Endothelial cell of umbilical vein (primary cell): Measurements from ENCODE around the gene SCO2. TPM values are rescaled to one million over a fixed set of nuclear protein-coding genes. Genes with fewer than 3 reads are reported as not detected.
A peak's percentile ranks its signal among the peaks of the same experiment; 100 is the strongest.

Experiments used
- Bru-seq: library from RNA; stranded (reverse); fragments of 400-500 nt; gene quantifications from one replicate; lab custom pipeline; 2021; lab: Mats Ljungman, UMichigan
- BruChase-seq, 2 experiments: library from RNA; stranded (reverse); fragments of 400-500 nt; gene quantifications; one replicate each; lab custom pipeline; 2021; lab: Mats Ljungman, UMichigan
- BruUV-seq: library from RNA; stranded (reverse); fragments of 400-500 nt; replicated peaks from 2 replicates; lab custom pipeline; 2021; lab: Mats Ljungman, UMichigan
- CTCF ChIA-PET: fragments of 300-600, 350-600 bp; sonication (Branson Sonifier 250); formaldehyde crosslinking; loops from one replicate; lab custom pipeline; 2021; ENCODE audit warnings: antibody characterized with exemption, inconsistent platforms; lab: Charles Lee
- POLR2A ChIA-PET: fragments of 300-600, 350-600 bp; sonication (Branson Sonifier 250); formaldehyde crosslinking; loops from one replicate; lab custom pipeline; 2021; ENCODE audit warnings: antibody characterized with exemption, inconsistent platforms; lab: Charles Lee
- DNase-seq: peaks from one replicate; pipeline ENCODE4 v3.0.0-alpha.2; 2011; ENCODE audit warnings: low read depth, low spot score
- FAIRE-seq: peaks from 2 replicates; lab custom pipeline; 2011; peaks lifted over from hg19 to GRCh38; lab: Jason Lieb, UNC
- H2AFZ ChIP-seq: 2 replicates; pipeline ENCODE4 v1.6.0; 2012; ENCODE audit warnings: low read depth, low read length, control low read depth, inconsistent platforms
- H3K27ac ChIP-seq: 2 replicates; pipeline ENCODE4 v1.5.1; 2011; ENCODE audit warnings: low read depth, mild to moderate bottlenecking, control low read depth, low read length, moderate library complexity; ENCODE audit not compliant: insufficient read depth
- H3K27me3 ChIP-seq, 2 experiments: 2 replicates each; pipeline versions ENCODE4 v1.6.0 to v1.6.1; 2011; ENCODE audit warnings: low read length in 2 of 2, mixed read lengths in 1 of 2; ENCODE audit not compliant: control insufficient read depth in 2 of 2, insufficient read depth in 2 of 2
- H3K36me3 ChIP-seq, 2 experiments: 2 replicates in 1 of 2; 3 replicates in 1 of 2; pipeline ENCODE4 v1.5.1; 2011; ENCODE audit warnings: low read length in 2 of 2, mild to moderate bottlenecking in 1 of 2, moderate library complexity in 1 of 2; ENCODE audit not compliant: control insufficient read depth in 2 of 2, insufficient read depth in 2 of 2; ENCODE audit errors: extremely low read depth in 1 of 2
- H3K4me1 ChIP-seq: 3 replicates; pipeline ENCODE4 v1.5.1; 2011; ENCODE audit warnings: mild to moderate bottlenecking, low read length; ENCODE audit not compliant: control insufficient read depth, insufficient read depth; ENCODE audit errors: extremely low read depth
- H3K4me2 ChIP-seq: 2 replicates; pipeline ENCODE4 v1.6.1; 2011; ENCODE audit warnings: low read length, control low read depth, mixed read lengths; ENCODE audit not compliant: insufficient read depth
- H3K4me3 ChIP-seq, 3 experiments: fragments of 200-600 bp in 1 of 3; sonication (generic), shearing (Covaris generic) in 1 of 3; replicated peaks in 1 of 3; 2 replicates each; pipeline ENCODE4 v1.5.1; 2011 to 2016; ENCODE audit warnings: control low read depth in 3 of 3, low read length in 3 of 3, mild to moderate bottlenecking in 2 of 3, inconsistent platforms in 1 of 3, low read depth in 1 of 3, moderate library complexity in 1 of 3; ENCODE audit not compliant: insufficient read depth in 1 of 3
- H3K79me2 ChIP-seq: 2 replicates; pipeline ENCODE4 v1.6.0; 2012; ENCODE audit warnings: low read length, inconsistent platforms; ENCODE audit not compliant: control insufficient read depth, insufficient read depth
- H3K9ac ChIP-seq: replicated peaks from 2 replicates; pipeline ENCODE3; 2011; ENCODE audit warnings: low read length, control low read depth; ENCODE audit not compliant: insufficient read depth; ENCODE audit errors: extremely low read depth
- H3K9me1 ChIP-seq: replicated peaks from 3 replicates; pipeline ENCODE4 v1.6.0; 2011; ENCODE audit warnings: mild to moderate bottlenecking, low read length; ENCODE audit not compliant: control insufficient read depth, insufficient read depth; ENCODE audit errors: extremely low read depth
- H3K9me3 ChIP-seq: replicated peaks from 2 replicates; pipeline ENCODE4 v1.5.1; 2012; ENCODE audit warnings: low read length, inconsistent platforms; ENCODE audit not compliant: control insufficient read depth, insufficient read depth
- H4K20me1 ChIP-seq: replicated peaks from 2 replicates; pipeline ENCODE3; 2011; ENCODE audit warnings: mild to moderate bottlenecking, low read length; ENCODE audit not compliant: control insufficient read depth, insufficient read depth; ENCODE audit errors: extremely low read depth
- FOS ChIP-seq: IDR thresholded peaks from 2 replicates; pipeline ENCODE4 v1.6.1; 2011; ENCODE audit warnings: mild to moderate bottlenecking, low read length, moderate library complexity, borderline replicate concordance; ENCODE audit not compliant: insufficient read depth
- MYC ChIP-seq: IDR thresholded peaks from one replicate; pipeline ENCODE4 v1.6.1; 2011; ENCODE audit warnings: mild to moderate bottlenecking, low read depth, low read length
- POLR2A ChIP-seq: IDR thresholded peaks from 2 replicates; pipeline ENCODE4 v1.6.1; 2012; ENCODE audit warnings: low read depth, mild to moderate bottlenecking, control low read depth, low read length
- POLR2AphosphoS5 ChIP-seq: IDR thresholded peaks from 2 replicates; pipeline ENCODE4 v1.6.1; 2012; ENCODE audit warnings: low read depth, mild to moderate bottlenecking, control low read depth, low read length, moderate library complexity; ENCODE audit not compliant: insufficient read depth
- dilution Hi-C: fragments of 300-500 bp; cut with MboI; formaldehyde crosslinking; loops from one replicate; pipeline ENCODE4 v1.15.0; 2019; ENCODE audit warnings: low sequenced_read_pairs; ENCODE audit not compliant: extremely low pct_ligation_motif_present
- intact Hi-C: fragments of 100-400 bp; cut with micrococcal nuclease; formaldehyde crosslinking; loops from one replicate; pipeline ENCODE4 v1.10.0; 2022
- long read RNA-seq: library from polyadenylated mRNA; stranded (forward); transcript quantifications from one replicate; pipeline ENCODE4 v2.0.0, GENCODE V29; 2021
- polyA minus RNA-seq, 3 experiments: library from RNA; depleted of rRNA, polyadenylated mRNA; stranded (reverse); fragments of >200 nt; gene quantifications; 1 replicate in 1 of 3; 2 replicates in 2 of 3; pipeline ENCODE4 v1.2.3, GENCODE V29; 2011
- polyA plus RNA-seq, 4 experiments: library from polyadenylated mRNA; depleted of rRNA in 3 of 4; stranded (reverse) in 3 of 4; unstranded in 1 of 4; fragments of >200 nt; gene quantifications; 2 replicates each; pipeline versions ENCODE4 v1.2.1 to v1.2.3, GENCODE V29; 2011 to 2012; ENCODE audit warnings: missing spikeins in 1 of 4
- total RNA-seq: library from RNA; stranded (reverse); gene quantifications from 2 replicates; pipeline ENCODE4 v1.2.3, GENCODE V29; 2021
- TF ChIP-seq, protein P1 (sequence below): IDR thresholded peaks from 2 replicates; pipeline ENCODE4 v1.6.1; 2011; ENCODE audit not compliant: insufficient read depth, insufficient read length
- TF ChIP-seq, protein P2 (sequence below), 2 donors: IDR thresholded peaks; 1 replicate in 1 of 2; 2 replicates in 1 of 2; pipeline ENCODE4 v1.5.1; 2011; ENCODE audit warnings: low read length in 2 of 2, mild to moderate bottlenecking in 2 of 2, moderate library complexity in 2 of 2, control low read depth in 1 of 2, inconsistent platforms in 1 of 2, low read depth in 1 of 2; ENCODE audit not compliant: insufficient read depth in 1 of 2; ENCODE audit errors: extremely low read depth in 1 of 2

Gene SCO2, protein sequence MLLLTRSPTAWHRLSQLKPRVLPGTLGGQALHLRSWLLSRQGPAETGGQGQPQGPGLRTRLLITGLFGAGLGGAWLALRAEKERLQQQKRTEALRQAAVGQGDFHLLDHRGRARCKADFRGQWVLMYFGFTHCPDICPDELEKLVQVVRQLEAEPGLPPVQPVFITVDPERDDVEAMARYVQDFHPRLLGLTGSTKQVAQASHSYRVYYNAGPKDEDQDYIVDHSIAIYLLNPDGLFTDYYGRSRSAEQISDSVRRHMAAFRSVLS
- total RNA-seq, result 3.2 and 3.7 TPM in 2 replicates
- polyA plus RNA-seq, result 3.1 and 3.5 TPM in 2 replicates
- 1.5 and 1.8 TPM in 2 replicates for polyA plus RNA-seq (2011; cell fraction: cytosol; rRNA removed)
- 0.59 TPM in 1 of 2 replicates, not detected in the other for polyA plus RNA-seq (2011; cell fraction: nucleus; rRNA removed)
- polyA plus RNA-seq (2012), result 1.5 and 2.8 TPM in 2 replicates
- polyA minus RNA-seq, result 0.38 TPM in 1 of 2 replicates, not detected in the other
- polyA minus RNA-seq (2011; cell fraction: cytosol; rRNA and poly(A)+ RNA removed), result 4.9 TPM
- polyA minus RNA-seq (2011; cell fraction: nucleus; rRNA and poly(A)+ RNA removed), result not detected in 2 replicates
- percentile 29 among the genes with signal in this experiment for Bru-seq, nascent RNA
- BruChase-seq, experiment 1, labeled RNA remaining after a 6-hour chase, result percentile 35 among the genes with signal in this experiment
- BruChase-seq, experiment 2, labeled RNA remaining after a 2-hour chase, result not detected
- long read RNA-seq, transcript SCO2-204 (2 exons, 1,051 nt), result major isoform, 7 of 10 reads
- long read RNA-seq, partial matches to known transcripts, result 0 of 10 reads
- long read RNA-seq, other reads (novel, unspliced or antisense), result 2 of 10 reads

DNA sequence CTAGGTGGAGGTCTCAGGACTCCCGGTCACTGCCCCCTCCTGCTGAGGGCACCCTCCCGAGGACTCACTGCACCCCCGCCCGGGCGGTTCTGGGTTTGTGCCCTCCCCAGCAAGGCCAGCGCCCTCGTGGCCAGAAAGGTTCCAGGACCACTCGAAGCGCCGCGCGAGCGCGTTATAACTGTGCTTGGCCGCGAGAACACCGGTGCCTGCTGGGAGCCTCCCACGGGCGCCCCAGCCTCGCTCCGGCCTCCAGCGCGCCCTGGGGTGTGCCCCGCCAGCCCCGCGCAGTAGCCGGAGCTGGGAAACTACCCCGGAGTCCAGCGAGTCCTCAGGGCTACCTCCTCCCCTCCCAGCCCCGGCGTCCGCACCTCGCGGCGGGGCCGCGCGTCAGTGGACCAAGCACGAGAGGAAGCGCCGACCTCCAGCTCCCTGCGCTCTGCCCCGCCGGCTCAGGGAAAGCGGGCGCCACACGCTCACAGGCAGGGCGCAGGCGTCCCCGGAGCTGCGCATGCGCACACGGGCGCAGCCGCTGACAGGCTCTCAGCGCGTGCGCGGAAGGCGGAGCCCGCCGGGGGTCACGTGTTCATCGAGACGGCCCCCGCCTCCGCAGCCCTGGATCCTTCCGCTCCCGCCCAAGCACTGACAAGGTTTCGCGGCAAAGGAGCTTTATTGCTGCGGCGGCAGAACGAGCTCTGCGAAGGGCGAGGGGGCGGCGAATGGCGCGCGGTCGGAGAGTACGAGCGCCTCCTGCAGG, at the start of gene SCO2:
Gene SCO2 (minus strand): TSS at position 495 of the 754 bp plus-strand sequence. CDS start 1,187 bp downstream, outside the sequence.
- H3K9ac ChIP-seq, result peak within 1 kb of the TSS; percentile 68

More for the DNA sequence above, at the start of gene SCO2:
- peaks cover 10% of the 10 kb centered on the region for H3K79me2 ChIP-seq
- ChIA-PET POLR2A (interaction anchor here (0.6 to 1.5 kb wide), 4 partner anchors 11 to 57 kb away, joined by 4 to 12 read pairs (median 6); partner anchors contain the start of genes CHKB, LMF2 and NCAPH2), CTCF (interaction anchor here (0.8 to 2.7 kb wide), 41 partner anchors 8 to 288 kb away, joined by 3 to 34 read pairs (median 4); partner anchors contain the start of genes ARSA, CHKB, KLHDC7B and LMF2)
- FAIRE-seq (peak; percentile 94), DNase-seq (peak; percentile 98)
- peaks cover 0 to 4% of the 10 kb centered on the region in 2 experiments for H3K27me3 ChIP-seq
- H3K9me1 ChIP-seq, result no peaks in the 10 kb centered on the region
- peaks cover 0 to 22% of the 10 kb centered on the region in 2 experiments for H3K36me3 ChIP-seq
- no peaks in the 10 kb centered on the region for H4K20me1 ChIP-seq
- peak within 1 kb of the TSS; percentile 47 to 66 (median 48) for H3K4me3 ChIP-seq
- no TSS peak for BruUV-seq
- peak within 1 kb of the TSS; percentile 45 for H3K4me2 ChIP-seq
- H3K9me3 ChIP-seq, result no peaks in the 10 kb centered on the region
- peak within 1 kb of the TSS; percentile 75 for H2AFZ ChIP-seq
- peaks cover 13% of the 10 kb centered on the region for H3K4me1 ChIP-seq
- TF ChIP-seq FOS (no peak), MYC (no peak), POLR2AphosphoS5 (peak; percentile 93), POLR2A (peak; percentile 92)
- TF ChIP-seq, protein P1, sequence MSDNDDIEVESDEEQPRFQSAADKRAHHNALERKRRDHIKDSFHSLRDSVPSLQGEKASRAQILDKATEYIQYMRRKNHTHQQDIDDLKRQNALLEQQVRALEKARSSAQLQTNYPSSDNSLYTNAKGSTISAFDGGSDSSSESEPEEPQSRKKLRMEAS, result peak; percentile 96
- TF ChIP-seq, protein P2, sequence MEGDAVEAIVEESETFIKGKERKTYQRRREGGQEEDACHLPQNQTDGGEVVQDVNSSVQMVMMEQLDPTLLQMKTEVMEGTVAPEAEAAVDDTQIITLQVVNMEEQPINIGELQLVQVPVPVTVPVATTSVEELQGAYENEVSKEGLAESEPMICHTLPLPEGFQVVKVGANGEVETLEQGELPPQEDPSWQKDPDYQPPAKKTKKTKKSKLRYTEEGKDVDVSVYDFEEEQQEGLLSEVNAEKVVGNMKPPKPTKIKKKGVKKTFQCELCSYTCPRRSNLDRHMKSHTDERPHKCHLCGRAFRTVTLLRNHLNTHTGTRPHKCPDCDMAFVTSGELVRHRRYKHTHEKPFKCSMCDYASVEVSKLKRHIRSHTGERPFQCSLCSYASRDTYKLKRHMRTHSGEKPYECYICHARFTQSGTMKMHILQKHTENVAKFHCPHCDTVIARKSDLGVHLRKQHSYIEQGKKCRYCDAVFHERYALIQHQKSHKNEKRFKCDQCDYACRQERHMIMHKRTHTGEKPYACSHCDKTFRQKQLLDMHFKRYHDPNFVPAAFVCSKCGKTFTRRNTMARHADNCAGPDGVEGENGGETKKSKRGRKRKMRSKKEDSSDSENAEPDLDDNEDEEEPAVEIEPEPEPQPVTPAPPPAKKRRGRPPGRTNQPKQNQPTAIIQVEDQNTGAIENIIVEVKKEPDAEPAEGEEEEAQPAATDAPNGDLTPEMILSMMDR (IDR thresholded peaks at IDR 0.05; ENCODE audit: extremely low read depth in 1 of 2, insufficient read depth in 1 of 2, low read depth in 1 of 2, low read length in 2 of 2), result peak in 1 of 2 donors; percentile 36
- intact Hi-C loops, result loop anchor here (1.0 to 2.0 kb wide), 4 partner anchors 17 to 147 kb away; partner anchors contain the start of genes CHKB, NCAPH2 and SHANK3
- dilution Hi-C loops, result no loop called here
- peak within 1 kb of the TSS; percentile 57 for H3K27ac ChIP-seq
